GM21367 (cell line): Measurements from ENCODE around the gene ATG13.

Source experiments
- ATAC-seq: cut with Tn5 transposase; IDR thresholded peaks from one replicate; pipeline ENCODE4 v1.9.1; 2021; ENCODE audit not compliant: unreplicated experiment

ATG13 gene

GRCh38 chr11:46604796-46605195 is 12.6 kb upstream of the ATG13 start:
- ATAC-seq: no peak

DNA sequence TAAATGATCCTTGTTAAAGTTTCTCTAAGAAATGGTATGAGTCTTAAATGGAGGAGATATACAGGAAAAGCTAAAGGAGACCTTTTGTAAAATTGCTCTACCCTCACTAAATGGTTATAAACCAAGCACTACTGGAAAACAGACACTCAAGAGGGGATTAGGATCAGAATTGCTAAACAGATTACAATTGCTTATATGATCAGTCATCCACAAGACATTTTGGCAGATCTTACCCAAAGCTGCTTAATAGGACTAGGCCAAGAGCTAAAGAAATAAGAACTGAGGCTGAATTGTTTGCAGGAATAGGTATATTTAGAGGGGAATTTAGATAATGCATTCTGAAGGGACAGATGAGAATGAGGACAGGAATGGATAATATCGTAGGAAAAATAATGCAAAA is 9.8 kb upstream of the ATG13 start:
- ATAC-seq: no peak

DNA sequence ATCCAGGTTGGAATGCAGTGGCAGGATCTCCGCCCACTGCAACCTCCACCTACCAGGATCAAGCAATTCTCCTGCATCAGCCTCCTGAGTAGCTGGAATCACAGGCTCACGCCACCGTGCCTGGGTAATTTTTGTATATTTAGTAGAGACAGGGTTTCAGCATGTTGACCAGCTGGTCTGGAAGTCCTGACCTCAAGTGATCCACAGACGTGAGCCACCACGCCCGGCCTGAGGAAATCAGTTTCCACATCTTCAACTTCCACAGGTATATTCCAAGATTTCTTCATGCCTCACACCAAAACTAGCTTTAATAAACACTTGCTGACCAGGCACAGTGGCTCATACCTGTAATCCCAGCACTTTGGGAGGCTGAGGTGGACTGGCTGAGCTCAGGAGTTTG is 8.0 kb upstream of the ATG13 start:
- ATAC-seq: no peak

DNA sequence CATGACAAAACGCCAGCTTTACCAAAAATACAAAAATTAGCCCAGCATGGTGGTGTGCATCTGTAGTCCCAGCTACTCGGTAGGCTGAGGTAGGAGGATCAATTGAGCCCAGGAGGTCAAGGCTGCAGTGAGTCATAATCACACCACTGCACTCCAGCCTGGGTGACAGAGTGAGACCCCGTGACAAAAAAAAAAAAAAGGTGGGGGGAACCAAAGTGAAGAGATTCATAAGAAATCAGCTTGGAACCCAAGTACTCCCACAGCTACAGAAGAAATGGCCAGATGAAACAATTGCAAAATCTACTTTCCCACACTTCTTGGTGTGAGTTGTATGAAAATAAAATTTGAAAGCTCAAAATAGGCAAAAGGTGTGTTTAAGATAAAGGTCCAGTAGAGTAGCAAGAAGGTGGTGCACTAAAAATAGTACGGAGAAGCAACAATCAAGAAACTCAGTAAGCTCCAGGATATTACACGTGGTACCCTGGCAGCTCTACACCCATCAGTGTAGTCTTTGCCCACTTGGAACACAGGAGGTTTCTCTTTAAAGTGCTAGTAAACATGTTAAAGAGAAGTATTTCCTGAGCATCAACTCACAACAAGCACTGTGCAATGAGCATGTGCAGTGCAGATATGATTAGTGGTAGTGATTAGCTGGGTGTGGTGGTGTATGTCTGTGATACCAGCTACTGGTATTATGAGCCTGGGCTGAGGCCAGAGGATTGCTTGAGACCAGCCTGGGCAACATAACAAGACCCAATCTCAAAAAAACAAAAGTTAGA is 5.6 kb upstream of the ATG13 start:
- no peak for ATAC-seq

DNA sequence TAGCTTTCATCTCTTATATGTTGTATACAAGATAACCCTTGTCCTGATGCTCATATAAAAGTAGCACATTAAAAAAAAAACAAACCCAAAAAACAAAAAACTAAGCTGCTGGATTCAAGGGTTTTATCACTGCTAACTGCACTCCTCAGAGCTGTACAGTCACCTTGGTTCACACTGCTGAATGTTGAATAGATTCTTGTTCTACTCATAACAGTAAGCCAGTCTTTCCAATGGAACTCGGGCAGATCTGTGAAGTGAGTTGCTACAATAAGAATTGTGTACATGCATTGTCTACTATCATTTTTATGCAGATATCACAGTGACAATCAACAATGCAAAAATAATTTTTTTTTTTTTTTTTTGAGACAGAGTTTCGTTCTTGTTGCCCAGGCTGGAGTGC is 5.0 kb upstream of the ATG13 start:
- no peak for ATAC-seq

DNA sequence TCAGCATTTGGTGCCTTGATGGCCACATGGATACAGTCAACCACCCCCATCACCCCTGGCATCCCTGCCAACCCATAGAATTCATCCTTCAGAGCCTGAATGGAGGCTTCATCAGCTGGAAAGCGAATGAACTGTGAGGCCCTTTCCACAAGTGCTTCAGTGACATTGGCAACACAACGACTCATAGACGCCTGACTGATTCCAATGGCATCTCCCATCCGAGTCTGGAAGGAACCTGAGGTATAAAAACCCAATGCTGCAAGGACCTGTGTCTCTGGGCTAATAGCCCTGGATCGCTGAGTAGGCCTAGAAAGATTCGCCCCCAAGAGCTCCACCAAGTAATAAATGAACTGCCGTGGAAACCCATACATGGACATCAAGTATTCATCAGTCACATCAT is 1.6 kb upstream of the ATG13 start:
- ATAC-seq: no peak

- no peak for ATAC-seq
Measured at GRCh38 chr11:46616551-46617133, 711 bp upstream of the ATG13 start.

DNA sequence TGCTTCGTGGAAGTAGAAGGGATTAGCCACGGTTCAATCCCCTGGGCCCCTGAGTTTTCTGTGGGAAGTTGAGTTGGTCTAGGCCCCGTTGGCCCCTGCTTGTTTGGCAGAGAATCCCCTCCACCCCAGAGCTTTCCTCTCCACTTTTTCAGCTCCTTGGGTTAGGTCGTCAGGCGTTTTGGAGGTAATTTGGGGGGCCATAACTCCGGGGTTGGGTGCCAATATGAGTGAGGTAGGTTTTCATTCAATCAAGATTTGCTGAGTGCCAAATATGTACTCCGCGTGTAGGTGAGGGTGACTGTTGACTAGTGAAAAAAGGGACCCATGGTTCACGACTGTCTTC is 590 bp downstream of the ATG13 start:
- ATAC-seq: no peak

DNA sequence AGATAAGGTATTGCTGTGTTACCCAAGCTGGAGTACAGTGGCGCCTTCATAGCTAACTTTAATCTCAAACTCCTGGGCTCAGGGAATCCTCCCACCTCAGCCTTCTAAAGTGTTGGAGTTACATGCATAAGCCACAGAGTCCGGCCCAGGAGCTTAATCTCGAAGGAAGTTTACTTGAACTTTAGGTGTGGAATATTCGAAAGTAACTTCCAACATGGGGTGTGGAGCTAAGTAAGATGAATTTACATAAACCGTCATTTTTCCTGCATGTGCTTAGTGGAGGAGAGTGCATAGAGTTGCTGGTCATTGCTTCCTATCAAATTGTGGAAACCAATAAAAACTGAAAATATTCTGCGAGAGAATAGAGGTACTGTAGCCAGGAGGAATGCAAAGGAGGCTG is 1.5 kb downstream of the ATG13 start:
- no peak for ATAC-seq

DNA sequence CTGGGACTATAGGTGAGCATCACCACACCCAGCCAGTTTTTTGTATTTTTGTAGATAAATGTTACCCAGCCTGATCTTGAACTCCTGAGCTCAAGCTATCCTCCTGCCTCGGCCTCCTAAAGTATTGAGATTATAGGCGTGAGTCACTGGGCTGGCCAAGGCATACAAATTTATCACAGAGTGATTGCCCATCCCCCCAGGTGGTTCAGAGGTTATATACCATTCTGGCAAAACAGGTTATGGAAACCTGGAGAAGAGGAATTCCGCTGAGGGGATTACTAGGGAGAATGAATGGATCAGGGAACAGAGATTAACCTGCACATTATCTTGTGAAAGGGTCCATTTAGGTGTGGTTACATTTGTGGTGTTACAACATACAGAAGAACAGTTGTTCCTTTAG is 8.1 kb downstream of the ATG13 start:
- ATAC-seq: no peak

GRCh38 chr11:46628961-46629360 is 11.6 kb downstream of the ATG13 start:
- ATAC-seq: no peak

DNA sequence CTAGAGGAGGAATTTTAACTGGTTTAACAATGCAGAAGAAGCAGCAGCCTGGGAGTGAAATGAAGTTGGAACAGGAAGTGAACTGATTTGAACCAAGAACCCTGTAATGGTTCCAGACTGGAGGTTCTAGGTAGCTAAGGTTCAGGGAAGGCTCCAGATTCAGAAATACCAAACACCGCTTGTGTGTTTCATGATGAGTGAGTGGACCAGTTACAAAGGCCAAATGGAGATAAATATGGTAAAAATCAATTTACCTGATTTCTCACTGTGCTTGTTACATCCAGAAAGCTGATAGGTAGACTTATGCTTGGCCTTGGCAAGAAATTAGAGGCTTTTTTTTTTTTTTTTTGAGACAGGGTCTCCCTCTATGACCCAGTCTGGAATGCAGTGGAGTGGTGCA is 12.9 kb downstream of the ATG13 start:
- ATAC-seq: no peak

DNA sequence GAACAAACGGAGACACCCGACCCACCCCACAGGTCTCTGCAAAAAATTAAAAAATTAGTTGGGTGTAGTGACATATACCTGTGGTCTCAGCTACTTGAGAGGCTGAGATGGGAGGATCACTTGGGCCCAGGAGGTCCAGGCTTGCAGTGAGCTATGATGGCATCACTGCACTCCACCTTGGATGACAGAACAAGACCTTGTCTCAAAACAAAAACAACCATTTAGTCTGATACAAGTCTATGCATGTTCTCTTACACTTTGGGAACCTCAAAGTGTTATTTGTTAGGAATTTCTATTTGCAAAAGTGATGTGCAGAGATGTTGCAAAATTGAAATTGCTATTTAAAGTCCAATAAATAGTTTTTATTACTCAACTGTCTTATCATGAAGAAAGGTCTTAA is 14.3 kb downstream of the ATG13 start:
- no peak for ATAC-seq

DNA sequence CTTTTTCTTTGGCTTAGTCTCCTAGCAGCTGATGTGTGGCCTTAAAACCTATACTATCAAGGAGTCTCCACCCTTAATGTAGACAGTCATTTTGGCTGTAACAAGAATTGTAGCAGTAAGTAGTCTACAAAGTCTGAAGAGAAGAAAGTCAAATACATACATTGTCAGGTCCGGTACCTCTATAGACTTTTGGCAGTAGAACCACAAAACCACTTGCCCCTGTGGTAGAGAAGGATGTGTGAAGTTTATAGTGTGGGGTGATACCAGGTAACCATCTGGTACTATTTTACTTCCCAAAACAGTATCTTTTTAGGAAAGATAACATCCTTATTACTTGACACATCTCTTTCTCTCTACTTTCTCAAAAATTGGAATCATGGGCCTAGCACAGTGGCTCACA is 15.1 kb downstream of the ATG13 start:
- no peak for ATAC-seq

GRCh38 chr11:46633291-46634217 is 16.2 kb downstream of the ATG13 start:
- ATAC-seq: no peak

DNA sequence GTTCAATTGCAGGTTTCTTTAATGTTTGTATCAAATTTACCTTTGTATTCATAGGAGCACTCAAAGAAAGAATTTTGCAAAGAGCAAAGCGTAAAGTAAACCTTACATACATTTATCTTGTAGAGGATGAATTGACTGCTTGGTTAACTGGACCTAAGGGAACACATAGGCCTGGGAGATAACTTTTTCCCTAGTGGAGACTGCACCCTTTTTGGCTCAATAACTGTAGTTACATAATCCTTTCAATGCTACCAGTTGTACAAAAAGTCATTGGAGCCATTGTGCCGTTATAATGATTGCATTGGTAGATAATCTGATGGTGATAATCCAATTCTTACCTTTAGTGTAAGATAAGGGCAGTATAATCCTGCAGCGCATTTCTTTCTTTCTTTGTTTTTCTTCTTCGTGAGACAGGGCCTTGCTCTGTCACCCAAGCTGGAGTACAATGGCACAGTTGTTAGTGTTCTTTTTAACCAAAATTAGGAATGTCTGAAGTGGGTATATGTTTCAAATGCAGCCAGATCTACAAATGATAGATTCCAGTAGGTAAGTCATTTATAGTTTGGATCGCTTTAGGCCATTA is 18.3 kb downstream of the ATG13 start:
- no peak for ATAC-seq

- ATAC-seq: no peak
Measured at GRCh38 chr11:46637546-46637945, 20.2 kb downstream of the ATG13 start.

- ATAC-seq: no peak
Measured at GRCh38 chr11:46639197-46639839, 22.0 kb downstream of the ATG13 start.

GRCh38 chr11:46640036-46640788 is 22.9 kb downstream of the ATG13 start:
- no peak for ATAC-seq

- no peak for ATAC-seq
Measured at GRCh38 chr11:46641639-46642038, 24.3 kb downstream of the ATG13 start.
